ENCODE data around the gene SIVA1.

Gene SIVA1

GRCh38 chr14:104798300-104799243 is 45.6 kb downstream of the SIVA1 start:
- DNase-seq = no peak

GRCh38 chr14:104799244-104800014 is 46.5 kb downstream of the SIVA1 start:
- DNase-seq = no peak

GRCh38 chr14:104800015-104800770 is 47.2 kb downstream of the SIVA1 start:
- peak in 1 of 2 experiments; percentile 62 for DNase-seq

GRCh38 chr14:104800771-104801519 is 48.0 kb downstream of the SIVA1 start, which contains the start of gene ZBTB42:
TSS of gene ZBTB42 (plus strand) at chr14:104801101. CDS start at chr14:104801198, 97 bp downstream.
- DNase-seq = peak in 1 of 2 experiments; percentile 53

GRCh38 chr14:104801520-104802393 is 48.8 kb downstream of the SIVA1 start:
- DNase-seq = no peak

GRCh38 chr14:104802394-104803184 is 49.6 kb downstream of the SIVA1 start:
- no peak for DNase-seq

GRCh38 chr14:104803280-104803911 is 50.4 kb downstream of the SIVA1 start:
- DNase-seq = no peak

- DNase-seq = no peak
Observed at GRCh38 chr14:104803912-104804410, 51.0 kb downstream of the SIVA1 start.

GRCh38 chr14:104804481-104805325 is 51.8 kb downstream of the SIVA1 start:
- DNase-seq = no peak

GRCh38 chr14:104805326-104805678 is 52.4 kb downstream of the SIVA1 start:
- peak; percentile 36 to 78 for DNase-seq

GRCh38 chr14:104805941-104806624 is 53.1 kb downstream of the SIVA1 start:
- DNase-seq = no peak

- no peak for DNase-seq
Observed at GRCh38 chr14:104806625-104807465, 53.9 kb downstream of the SIVA1 start.

GRCh38 chr14:104808456-104808855 is 55.5 kb downstream of the SIVA1 start:
- no peak for DNase-seq

All from NCI-H446 (cell line).